HL-60 (cell line): ENCODE measurements around the gene MFN2.

ENCODE experiments used
- DNase-seq, 2 experiments: peaks; one replicate each; pipeline ENCODE4 v3.0.0-alpha.2; 2010 to 2020; ENCODE audit warnings: low read depth in 1 of 2, low spot score in 1 of 2
- H3K27ac ChIP-seq: fragments of 250-450 bp; sonication (Bioruptor Pico); replicated peaks from 2 replicates; pipeline ENCODE4 v1.5.1; 2020; ENCODE audit warnings: mild to moderate bottlenecking, moderate library complexity
- H3K27me3 ChIP-seq: fragments of 250-450 bp; sonication (Bioruptor Pico); 2 replicates; pipeline ENCODE4 v1.5.1; 2021; ENCODE audit warnings: mild to moderate bottlenecking, moderate library complexity; ENCODE audit not compliant: insufficient read depth, poor library complexity, severe bottlenecking
- H3K4me3 ChIP-seq: replicated peaks from 2 replicates; pipeline ENCODE4 v1.5.1; 2011; ENCODE audit warnings: mild to moderate bottlenecking, control low read depth, low read length; ENCODE audit not compliant: insufficient read depth
- CTCF ChIP-seq: IDR thresholded peaks from one replicate; pipeline ENCODE4 v1.5.1; 2011; ENCODE audit warnings: low read length, control low read depth, inconsistent platforms; ENCODE audit not compliant: insufficient read depth
- GABPA ChIP-seq: IDR thresholded peaks from 2 replicates; pipeline ENCODE4 v1.6.1; 2012; ENCODE audit warnings: low read depth
- POLR2AphosphoS5 ChIP-seq: IDR thresholded peaks from 2 replicates; pipeline ENCODE4 v1.6.1; 2012; ENCODE audit warnings: low read depth
- SPI1 ChIP-seq: IDR thresholded peaks from 2 replicates; pipeline ENCODE4 v1.6.1; 2012; ENCODE audit warnings: low read depth, mild to moderate bottlenecking, borderline replicate concordance
- TF ChIP-seq, protein P1 (sequence below): IDR thresholded peaks from 2 replicates; pipeline ENCODE4 v1.6.1; 2012; ENCODE audit warnings: low read depth; ENCODE audit not compliant: insufficient replicate concordance

MFN2 gene

DNA sequence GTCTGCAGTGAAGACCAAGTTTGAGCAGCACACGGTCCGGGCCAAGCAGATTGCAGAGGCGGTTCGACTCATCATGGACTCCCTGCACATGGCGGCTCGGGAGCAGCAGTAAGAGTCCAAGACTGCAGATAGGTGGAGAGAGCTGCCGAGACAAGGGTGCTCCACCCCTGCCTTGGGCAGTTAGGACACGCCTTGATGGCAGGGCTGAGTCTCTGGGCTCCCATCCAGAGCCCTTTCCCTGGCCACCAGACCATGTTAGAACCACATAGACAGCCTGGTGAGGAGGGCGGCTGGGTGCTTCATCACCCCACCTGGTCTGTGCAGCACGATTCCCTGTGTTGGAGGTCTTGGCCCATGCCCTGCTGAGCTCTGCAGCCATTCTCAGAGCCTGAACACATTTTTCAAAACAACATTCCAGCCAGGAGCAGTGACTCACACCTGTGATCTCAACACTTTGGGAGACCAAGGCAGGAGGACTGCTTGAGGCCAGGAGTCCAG is 21.8 kb downstream of the MFN2 start:
- TF ChIP-seq SPI1, result no peak
- TF ChIP-seq, protein P1, sequence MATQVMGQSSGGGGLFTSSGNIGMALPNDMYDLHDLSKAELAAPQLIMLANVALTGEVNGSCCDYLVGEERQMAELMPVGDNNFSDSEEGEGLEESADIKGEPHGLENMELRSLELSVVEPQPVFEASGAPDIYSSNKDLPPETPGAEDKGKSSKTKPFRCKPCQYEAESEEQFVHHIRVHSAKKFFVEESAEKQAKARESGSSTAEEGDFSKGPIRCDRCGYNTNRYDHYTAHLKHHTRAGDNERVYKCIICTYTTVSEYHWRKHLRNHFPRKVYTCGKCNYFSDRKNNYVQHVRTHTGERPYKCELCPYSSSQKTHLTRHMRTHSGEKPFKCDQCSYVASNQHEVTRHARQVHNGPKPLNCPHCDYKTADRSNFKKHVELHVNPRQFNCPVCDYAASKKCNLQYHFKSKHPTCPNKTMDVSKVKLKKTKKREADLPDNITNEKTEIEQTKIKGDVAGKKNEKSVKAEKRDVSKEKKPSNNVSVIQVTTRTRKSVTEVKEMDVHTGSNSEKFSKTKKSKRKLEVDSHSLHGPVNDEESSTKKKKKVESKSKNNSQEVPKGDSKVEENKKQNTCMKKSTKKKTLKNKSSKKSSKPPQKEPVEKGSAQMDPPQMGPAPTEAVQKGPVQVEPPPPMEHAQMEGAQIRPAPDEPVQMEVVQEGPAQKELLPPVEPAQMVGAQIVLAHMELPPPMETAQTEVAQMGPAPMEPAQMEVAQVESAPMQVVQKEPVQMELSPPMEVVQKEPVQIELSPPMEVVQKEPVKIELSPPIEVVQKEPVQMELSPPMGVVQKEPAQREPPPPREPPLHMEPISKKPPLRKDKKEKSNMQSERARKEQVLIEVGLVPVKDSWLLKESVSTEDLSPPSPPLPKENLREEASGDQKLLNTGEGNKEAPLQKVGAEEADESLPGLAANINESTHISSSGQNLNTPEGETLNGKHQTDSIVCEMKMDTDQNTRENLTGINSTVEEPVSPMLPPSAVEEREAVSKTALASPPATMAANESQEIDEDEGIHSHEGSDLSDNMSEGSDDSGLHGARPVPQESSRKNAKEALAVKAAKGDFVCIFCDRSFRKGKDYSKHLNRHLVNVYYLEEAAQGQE, result no peak
- H3K27me3 ChIP-seq, result no peaks in the 10 kb centered on the region
- DNase-seq, result no peak
- H3K27ac ChIP-seq, result no peak overlapping the region
- H3K4me3 ChIP-seq, result no peak overlapping the region

GRCh38 chr1:12003762-12004161 is 23.5 kb downstream of the MFN2 start:
- no peak overlapping the region for H3K4me3 ChIP-seq
- no peak for TF ChIP-seq POLR2AphosphoS5
- no peak for TF ChIP-seq GABPA
- TF ChIP-seq SPI1, result no peak
- TF ChIP-seq, protein P1, result no peak
- TF ChIP-seq CTCF, result no peak
- H3K27me3 ChIP-seq, result no peaks in the 10 kb centered on the region
- no peak for DNase-seq
- no peak overlapping the region for H3K27ac ChIP-seq

DNA sequence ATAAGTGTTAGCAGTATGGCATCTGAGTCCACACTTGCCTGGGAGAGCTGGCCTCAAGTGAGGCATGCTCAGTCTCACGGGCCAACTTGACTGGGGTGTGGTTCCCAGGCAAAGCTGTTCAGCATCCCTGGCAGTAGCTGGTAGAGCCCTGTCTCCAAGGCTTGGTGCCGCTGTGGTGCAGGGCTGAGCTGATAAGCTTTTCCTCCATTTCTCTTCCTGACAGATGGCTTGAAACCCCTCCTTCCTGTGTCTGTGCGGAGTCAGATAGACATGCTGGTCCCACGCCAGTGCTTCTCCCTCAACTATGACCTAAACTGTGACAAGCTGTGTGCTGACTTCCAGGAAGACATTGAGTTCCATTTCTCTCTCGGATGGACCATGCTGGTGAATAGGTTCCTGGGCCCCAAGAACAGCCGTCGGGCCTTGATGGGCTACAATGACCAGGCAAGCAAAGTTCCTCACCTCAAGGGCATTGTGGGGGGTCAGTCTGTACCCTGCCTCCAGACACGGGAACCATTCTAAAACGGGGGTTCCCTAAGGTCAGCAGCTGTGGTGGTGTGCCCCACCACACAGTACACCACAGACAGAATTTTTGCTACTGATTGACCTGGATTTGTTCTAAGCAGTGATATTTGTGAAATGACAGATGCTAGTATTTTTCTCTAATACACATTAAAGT is 25.4 kb downstream of the MFN2 start:
- H3K27ac ChIP-seq, result no peak overlapping the region
- no peak for DNase-seq
- no peak for TF ChIP-seq CTCF
- no peak for TF ChIP-seq GABPA
- TF ChIP-seq POLR2AphosphoS5, result no peak
- no peak for TF ChIP-seq SPI1
- TF ChIP-seq, protein P1, result no peak
- H3K27me3 ChIP-seq, result no peaks in the 10 kb centered on the region
- H3K4me3 ChIP-seq, result no peak overlapping the region
